HepG2 (cell line): ENCODE results near the gene VPS4A. TPM values are rescaled to one million over a fixed set of nuclear protein-coding genes. Genes with fewer than 3 reads are reported as not detected.
"Not testable (repeated sequence)": the region's sequence is repeated elsewhere in the genome, so short reads cannot be mapped to it uniquely, and the experiment has no call there.

Source experiments
- ATAC-seq: fragments of 200-7000 bp; cut with Tn5 transposase; 3 replicates; pipeline ENCODE4 v1.9.1; 2020; ENCODE audit warnings: mild to moderate bottlenecking, moderate library complexity
- BruUV-seq: library from RNA; stranded (reverse); fragments of 400-500 nt; replicated peaks from 2 replicates; lab custom pipeline; 2021; lab: Mats Ljungman, UMichigan
- CTCF ChIA-PET: fragments of 300-600 bp; formaldehyde crosslinking; extraction: SDS; loops from one replicate; lab custom pipeline; 2021; ENCODE audit warnings: low total read pairs, inconsistent platforms, low intra/inter-chr PET ratio; lab: Yijun Ruan, JAX
- POLR2A ChIA-PET: fragments of 350-600 bp; sonication (Branson Sonifier 250); formaldehyde crosslinking; loops from one replicate; lab custom pipeline; 2020; ENCODE audit warnings: antibody characterized with exemption, inconsistent platforms; lab: Yijun Ruan, JAX
- DNase-seq: peaks from one replicate; pipeline ENCODE4 v3.0.0-alpha.2; 2015; ENCODE audit warnings: low spot score
- FAIRE-seq: peaks from 3 replicates; lab custom pipeline; 2011; peaks lifted over from hg19 to GRCh38; lab: Jason Lieb, UNC
- H2AFZ ChIP-seq: one replicate; pipeline ENCODE4 v1.6.1; 2011; ENCODE audit warnings: low read length, inconsistent platforms
- H3K27ac ChIP-seq: fragments of 300-600 bp; 3 replicates; pipeline ENCODE4 v1.8.0; 2011; ENCODE audit warnings: mixed run types, mild to moderate bottlenecking, mixed read lengths, low read length, inconsistent platforms; ENCODE audit not compliant: insufficient read depth; ENCODE audit errors: extremely low read length
- H3K27me3 ChIP-seq, 2 experiments: fragments of 200-600 bp in 1 of 2; 2 replicates in 1 of 2; 3 replicates in 1 of 2; pipeline versions ENCODE4 v1.6.0 to v1.8.0; 2011; ENCODE audit warnings: low read length in 2 of 2, mild to moderate bottlenecking in 2 of 2, moderate library complexity in 2 of 2, inconsistent platforms in 1 of 2; ENCODE audit not compliant: insufficient read depth in 2 of 2, control insufficient read depth in 1 of 2
- H3K36me3 ChIP-seq, 2 experiments: fragments of 200-600 bp in 1 of 2; replicated peaks in 1 of 2; 2 replicates in 1 of 2; 3 replicates in 1 of 2; pipeline versions ENCODE4 v1.5.1 to v1.8.0; 2011; ENCODE audit warnings: low read length in 2 of 2, inconsistent platforms in 1 of 2; ENCODE audit not compliant: insufficient read depth in 2 of 2, control insufficient read depth in 1 of 2
- H3K4me1 ChIP-seq: 2 replicates; pipeline ENCODE4 v1.5.1; 2012; ENCODE audit warnings: low read length, inconsistent platforms; ENCODE audit not compliant: insufficient read depth
- H3K4me2 ChIP-seq: 2 replicates; pipeline ENCODE4 v1.6.0; 2011; ENCODE audit warnings: low read depth, low read length, inconsistent platforms
- H3K4me3 ChIP-seq, 3 experiments: fragments of 200-600 bp in 1 of 3; sonication (generic), shearing (Covaris generic) in 1 of 3; replicated peaks in 1 of 3; 2 replicates each; pipeline ENCODE4 v1.5.1; 2011 to 2016; ENCODE audit warnings: low read length in 3 of 3, inconsistent platforms in 2 of 3, low read depth in 2 of 3, mild to moderate bottlenecking in 2 of 3, control low read depth in 1 of 3, mixed read lengths in 1 of 3; ENCODE audit not compliant: insufficient read depth in 1 of 3
- H3K79me2 ChIP-seq: one replicate; pipeline ENCODE4 v1.6.1; 2011; ENCODE audit warnings: low read length, inconsistent platforms; ENCODE audit not compliant: insufficient read depth
- H3K9ac ChIP-seq: 2 replicates; pipeline ENCODE4 v1.6.0; 2011; ENCODE audit warnings: mild to moderate bottlenecking, low read depth, low read length, inconsistent platforms; ENCODE audit not compliant: insufficient read depth
- H3K9me3 ChIP-seq: 2 replicates; pipeline ENCODE4 v1.5.1; 2012; ENCODE audit warnings: mild to moderate bottlenecking, low read length
- H4K20me1 ChIP-seq: 2 replicates; pipeline ENCODE4 v1.6.0; 2011; ENCODE audit warnings: inconsistent platforms, mild to moderate bottlenecking, low read length, moderate library complexity; ENCODE audit not compliant: insufficient read depth
- CBX2 ChIP-seq, 2 experiments: fragments of 200-600 bp in 1 of 2; sonication (generic); formaldehyde crosslinking in 1 of 2; IDR thresholded peaks; 2 replicates each; pipeline versions ENCODE4 v1.7.0 to v1.8.1; 2018 to 2022; ENCODE audit warnings: low read depth in 2 of 2, low read length in 1 of 2, mild to moderate bottlenecking in 1 of 2, missing genetic modification reagents in 1 of 2
- KAT7 ChIP-seq: IDR thresholded peaks from 2 replicates; pipeline ENCODE4 v1.6.1; 2018; ENCODE audit warnings: borderline replicate concordance, missing compliant biosample characterization
- MIXL1 ChIP-seq: IDR thresholded peaks from 2 replicates; pipeline ENCODE4 v1.6.1; 2016
- ZFX ChIP-seq: sonication (generic); formaldehyde crosslinking; IDR thresholded peaks from 2 replicates; pipeline ENCODE4 v1.4.0; 2020; ENCODE audit warnings: mild to moderate bottlenecking, low read depth, missing genetic modification reagents, moderate library complexity
- ZNF776 ChIP-seq: sonication (generic); formaldehyde crosslinking; IDR thresholded peaks from 2 replicates; pipeline ENCODE4 v1.4.0; 2020; ENCODE audit warnings: mild to moderate bottlenecking, missing genetic modification reagents
- WGBS: methylation state at CpG from one replicate; pipeline ENCODE4 v1.1.6; 2017; ENCODE audit warnings: low lambda C conversion rate; 5-methylcytosine and 5-hydroxymethylcytosine counted together
- in situ Hi-C: cut with HindIII; loops from 2 replicates; pipeline ENCODE4 v1.10.0; 2017; ENCODE audit warnings: low pct_unique_long_range_greater_than_20kb; ENCODE audit not compliant: extremely low pct_ligation_motif_present
- intact Hi-C: fragments of 100-400 bp; cut with micrococcal nuclease; formaldehyde crosslinking; loops from one replicate; pipeline ENCODE4 v1.10.0; 2022; ENCODE audit not compliant: unreplicated experiment
- polyA plus RNA-seq, 8 experiments: library from polyadenylated mRNA; depleted of rRNA in 3 of 8; stranded (reverse) in 7 of 8; unstranded in 1 of 8; fragments of >200 nt; fragmentation: Illumina TruSeq in 4 of 8; extraction: Trizol in 4 of 8; gene quantifications; 2 replicates each; pipeline versions ENCODE4 v1.2.1 to v1.2.3, GENCODE V29; 2011 to 2016; ENCODE audit warnings: low read depth in 4 of 8, missing spikeins in 1 of 8, mixed read lengths in 1 of 8; ENCODE audit not compliant: insufficient read depth in 1 of 8
- total RNA-seq, 5 experiments: library from RNA; depleted of rRNA; stranded (reverse); fragments of >200 nt; fragmentation: Illumina TruSeq; extraction: Trizol; gene quantifications; 2 replicates each; pipeline ENCODE4 v1.2.3, GENCODE V29; 2016; ENCODE audit warnings: low read depth in 1 of 5
- TF ChIP-seq, protein P1 (sequence below): sonication (generic); formaldehyde crosslinking; IDR thresholded peaks from 2 replicates; pipeline ENCODE4 v1.8.1; 2022; ENCODE audit warnings: mild to moderate bottlenecking, missing genetic modification reagents
- TF ChIP-seq, protein P2 (sequence below): sonication (generic); formaldehyde crosslinking; IDR thresholded peaks from 2 replicates; pipeline ENCODE4 v1.5.1; 2020; ENCODE audit warnings: mild to moderate bottlenecking, missing genetic modification reagents

The VPS4A gene
- total and polyA plus RNA-seq, 2 of the 13 experiments (the other 11 are each of a cell fraction or from before 2014, with no cell fraction given): 13.2 to 27.9 TPM

DNA sequence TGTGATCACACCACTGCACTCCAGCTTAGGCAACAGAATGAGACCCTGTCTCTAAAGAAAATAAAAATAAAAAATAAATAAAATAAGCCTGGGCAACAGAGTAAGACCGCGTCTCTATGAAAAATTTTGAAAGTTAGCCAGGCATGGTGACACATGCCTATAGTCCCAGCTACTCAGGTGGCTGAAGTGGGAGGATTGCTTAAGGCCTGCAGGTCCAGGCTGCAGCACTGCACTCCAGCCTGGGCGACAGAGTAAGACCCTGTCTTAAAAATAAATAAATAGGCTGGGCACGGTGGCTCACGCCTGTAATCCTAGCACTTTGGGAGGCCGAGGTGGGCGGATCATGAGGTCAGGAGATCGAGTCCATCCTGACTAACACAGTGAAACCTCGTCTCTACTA lies 19.5 kb upstream of the VPS4A start:
- H3K79me2 ChIP-seq, ATAC-seq, FAIRE-seq, H3K9me3 ChIP-seq, BruUV-seq, H3K9ac ChIP-seq, H3K27ac ChIP-seq, intact Hi-C loops, H3K4me1 ChIP-seq, H3K27me3 ChIP-seq, H4K20me1 ChIP-seq, H3K36me3 ChIP-seq, H2AFZ ChIP-seq, POLR2A ChIA-PET, DNase-seq, H3K4me3 ChIP-seq, in situ Hi-C loops, H3K4me2 ChIP-seq, CTCF ChIA-PET: not testable (repeated sequence)
- 94% methylated on average over 9 of the region's 9 CpGs for WGBS

DNA sequence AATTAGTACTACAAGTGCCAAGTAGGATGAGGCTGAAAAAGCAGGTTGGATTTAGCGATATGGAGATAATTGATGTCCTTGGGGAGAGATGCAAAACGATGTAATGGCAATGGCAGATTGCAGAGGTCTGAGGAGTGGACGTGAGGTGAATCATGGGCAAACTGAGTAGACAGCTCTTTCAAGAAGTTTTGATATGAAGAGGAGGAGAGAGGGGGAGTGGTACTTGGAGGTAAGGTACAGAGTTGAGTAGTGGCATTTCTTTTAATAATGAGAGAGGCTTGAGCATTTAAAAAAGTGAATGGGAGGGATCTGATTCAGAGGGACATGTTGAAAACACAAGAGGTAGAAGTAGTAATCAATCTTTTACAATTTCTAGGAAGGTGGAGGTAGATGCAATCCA lies 17.7 kb upstream of the VPS4A start:
- no peak for ATAC-seq
- BruUV-seq: no TSS peak

More for the DNA sequence above, 17.7 kb upstream of the VPS4A start:
- Histone ChIP-seq H3K27ac (no peak overlapping the region), H3K9me3 (no peaks in the 10 kb centered on the region), H3K79me2 (no peaks in the 10 kb centered on the region), H3K4me2 (no peak overlapping the region), H3K4me1 (peaks cover 11% of the 10 kb centered on the region), H3K36me3 (peaks cover 0 to 1% of the 10 kb centered on the region in 2 experiments; a peak in 2 of 5 replicates), H3K9ac (no peak overlapping the region), H2AFZ (no peak overlapping the region), H3K4me3 (no peak overlapping the region), H4K20me1 (no peaks in the 10 kb centered on the region), H3K27me3 (no peaks in the 10 kb centered on the region)
- TF ChIP-seq, protein P1, sequence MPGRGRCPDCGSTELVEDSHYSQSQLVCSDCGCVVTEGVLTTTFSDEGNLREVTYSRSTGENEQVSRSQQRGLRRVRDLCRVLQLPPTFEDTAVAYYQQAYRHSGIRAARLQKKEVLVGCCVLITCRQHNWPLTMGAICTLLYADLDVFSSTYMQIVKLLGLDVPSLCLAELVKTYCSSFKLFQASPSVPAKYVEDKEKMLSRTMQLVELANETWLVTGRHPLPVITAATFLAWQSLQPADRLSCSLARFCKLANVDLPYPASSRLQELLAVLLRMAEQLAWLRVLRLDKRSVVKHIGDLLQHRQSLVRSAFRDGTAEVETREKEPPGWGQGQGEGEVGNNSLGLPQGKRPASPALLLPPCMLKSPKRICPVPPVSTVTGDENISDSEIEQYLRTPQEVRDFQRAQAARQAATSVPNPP (CRISPR knock-in tag): no peak
- TF ChIP-seq ZNF776 (no peak), ZFX (CRISPR knock-in tag) (no peak), KAT7 (CRISPR knock-in tag) (no peak), CBX2 (IDR thresholded peaks at IDR 0.05; ENCODE audit: low read depth, low read length) (no peak), CBX2 (CRISPR knock-in tag; IDR thresholded peaks at IDR 0.05; ENCODE audit: low read depth) (no peak), MIXL1 (no peak)
- TF ChIP-seq, protein P2, sequence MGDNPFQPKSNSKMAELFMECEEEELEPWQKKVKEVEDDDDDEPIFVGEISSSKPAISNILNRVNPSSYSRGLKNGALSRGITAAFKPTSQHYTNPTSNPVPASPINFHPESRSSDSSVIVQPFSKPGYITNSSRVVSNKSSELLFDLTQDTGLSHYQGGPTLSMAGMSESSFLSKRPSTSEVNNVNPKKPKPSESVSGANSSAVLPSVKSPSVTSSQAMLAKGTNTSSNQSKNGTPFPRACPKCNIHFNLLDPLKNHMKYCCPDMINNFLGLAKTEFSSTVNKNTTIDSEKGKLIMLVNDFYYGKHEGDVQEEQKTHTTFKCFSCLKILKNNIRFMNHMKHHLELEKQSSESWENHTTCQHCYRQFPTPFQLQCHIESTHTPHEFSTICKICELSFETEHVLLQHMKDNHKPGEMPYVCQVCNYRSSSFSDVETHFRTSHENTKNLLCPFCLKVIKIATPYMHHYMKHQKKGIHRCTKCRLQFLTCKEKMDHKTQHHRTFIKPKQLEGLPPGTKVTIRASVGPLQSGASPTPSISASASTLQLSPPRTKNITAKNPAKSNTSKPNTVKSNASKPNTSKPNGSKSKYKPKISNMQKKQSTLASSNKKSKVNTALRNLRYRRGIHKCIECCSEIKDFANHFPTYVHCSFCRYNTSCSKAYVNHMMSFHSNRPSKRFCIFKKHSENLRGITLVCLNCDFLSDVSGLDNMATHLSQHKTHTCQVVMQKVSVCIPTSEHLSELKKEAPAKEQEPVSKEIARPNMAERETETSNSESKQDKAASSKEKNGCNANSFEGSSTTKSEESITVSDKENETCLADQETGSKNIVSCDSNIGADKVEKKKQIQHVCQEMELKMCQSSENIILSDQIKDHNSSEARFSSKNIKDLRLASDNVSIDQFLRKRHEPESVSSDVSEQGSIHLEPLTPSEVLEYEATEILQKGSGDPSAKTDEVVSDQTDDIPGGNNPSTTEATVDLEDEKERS (CRISPR knock-in tag): no peak
- DNase-seq: no peak
- POLR2A ChIA-PET: no interaction called here
- in situ Hi-C loops (no loop called here), intact Hi-C loops (no loop called here)
- CTCF ChIA-PET: no interaction called here
- WGBS: 94% methylated on average over 3 of the region's 3 CpGs
- no peak for FAIRE-seq
